Effector memory CD4-positive, alpha-beta T cell (primary cell): Measurements from ENCODE around the gene NAA50.

Experiments used
- DNase-seq, 3 donors: peaks; one replicate each; pipeline ENCODE4 v3.0.0-alpha.2; 2020
- H3K27ac ChIP-seq: 2 replicates; pipeline ENCODE4 v1.7.0; 2013; ENCODE audit warnings: mild to moderate bottlenecking, low read length, moderate library complexity; ENCODE audit not compliant: insufficient read depth, poor library complexity, severe bottlenecking
- H3K27me3 ChIP-seq: replicated peaks from 2 replicates; pipeline ENCODE4 v1.7.0; 2013; ENCODE audit warnings: mild to moderate bottlenecking, low read length; ENCODE audit not compliant: insufficient read depth, control insufficient read depth, poor library complexity, severe bottlenecking
- H3K36me3 ChIP-seq: 2 replicates; pipeline ENCODE4 v1.7.0; 2013; ENCODE audit warnings: mild to moderate bottlenecking, low read length, moderate library complexity; ENCODE audit not compliant: control insufficient read depth, insufficient read depth
- H3K4me1 ChIP-seq: 2 replicates; pipeline ENCODE4 v1.7.0; 2013; ENCODE audit warnings: low read length, mild to moderate bottlenecking; ENCODE audit not compliant: control insufficient read depth, insufficient read depth, poor library complexity, severe bottlenecking
- H3K4me3 ChIP-seq: 2 replicates; pipeline ENCODE4 v1.7.0; 2013; ENCODE audit warnings: low read length, low read depth, mild to moderate bottlenecking; ENCODE audit not compliant: insufficient read depth, poor library complexity, severe bottlenecking
- H3K9me3 ChIP-seq: 2 replicates; pipeline ENCODE4 v1.7.0; 2013; ENCODE audit warnings: mild to moderate bottlenecking, low read length, moderate library complexity; ENCODE audit not compliant: control insufficient read depth

Gene NAA50

DNA sequence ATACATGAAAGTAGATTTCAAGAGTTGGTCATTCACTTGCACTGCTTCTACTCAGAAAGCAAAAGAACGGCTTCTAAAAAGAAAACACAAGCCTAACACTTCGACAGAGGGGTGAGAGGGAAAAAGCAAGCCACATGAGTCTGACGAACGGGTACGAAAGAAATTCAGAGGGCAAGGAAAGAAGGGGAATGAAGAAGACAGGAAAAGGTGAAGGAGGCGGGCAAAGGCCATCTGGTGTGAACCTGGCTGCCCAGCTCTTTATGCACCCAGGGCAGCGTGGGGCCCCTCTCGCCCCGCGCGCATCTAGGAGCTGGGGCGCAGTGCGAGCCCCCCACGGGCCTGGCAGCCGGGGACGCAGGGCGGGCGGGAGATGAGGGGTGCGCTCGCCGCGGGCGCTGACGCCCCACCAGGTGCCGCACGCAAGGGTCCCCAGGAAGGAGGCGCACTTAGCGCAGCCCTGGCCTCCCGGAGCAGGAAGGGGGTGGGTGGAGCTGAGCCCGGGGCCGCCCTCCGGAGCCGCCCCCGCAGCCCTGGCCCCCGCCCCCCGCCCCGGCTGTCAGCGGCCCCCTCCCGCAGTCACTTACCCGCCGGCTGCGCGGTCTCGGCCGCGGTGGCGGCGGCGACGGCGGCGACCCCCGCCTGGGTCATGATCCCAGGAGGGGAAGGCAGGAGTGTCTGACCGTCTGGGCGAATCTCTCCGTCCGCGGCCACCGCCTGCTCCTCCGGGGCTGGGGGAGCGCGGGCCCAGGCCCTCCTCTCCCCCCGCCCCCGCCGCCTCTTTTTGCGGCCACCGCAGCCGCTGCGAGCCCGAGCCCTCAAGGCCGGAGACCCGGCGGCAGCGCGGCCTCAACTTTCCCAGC lies 50.0 kb downstream of the NAA50 start, which contains the start of gene USF3:
TSS of gene USF3 (minus strand) at position 857 of the 860 bp plus-strand sequence. CDS start 21,764 bp downstream, outside the sequence.
- H3K36me3 ChIP-seq = no peaks in the 10 kb centered on the region
- no peaks in the 10 kb centered on the region for H3K27me3 ChIP-seq
- peak; percentile 77 to 79 (median 79) for DNase-seq
- H3K27ac ChIP-seq = peak within 1 kb of the TSS; percentile 97
- H3K4me1 ChIP-seq = no peaks in the 10 kb centered on the region
- H3K9me3 ChIP-seq = no peaks in the 10 kb centered on the region
- H3K4me3 ChIP-seq = peak within 1 kb of the TSS; percentile 73

DNA sequence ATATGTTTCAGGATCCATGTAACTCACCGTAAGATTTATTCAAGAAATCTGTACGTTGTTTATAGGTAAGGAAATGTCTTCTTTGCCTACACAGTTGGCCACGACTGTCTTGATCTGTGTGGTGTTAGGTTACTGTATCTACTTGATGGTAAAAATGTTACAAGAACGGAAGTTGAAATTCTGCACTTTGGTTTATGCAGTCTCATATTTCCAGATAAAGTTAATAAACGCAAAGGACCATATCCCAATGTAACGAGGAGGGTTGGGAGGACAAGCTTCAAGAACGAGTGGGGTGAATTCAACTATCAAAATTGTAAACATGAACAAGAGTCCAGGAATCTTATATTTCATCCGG lies 50.6 kb downstream of the NAA50 start:
- no peaks in the 10 kb centered on the region for H3K27me3 ChIP-seq
- H3K27ac ChIP-seq = peak overlapping the region; percentile 97
- H3K4me3 ChIP-seq = peak overlapping the region; percentile 69
- DNase-seq = no peak
- no peaks in the 10 kb centered on the region for H3K4me1 ChIP-seq
- H3K36me3 ChIP-seq = no peaks in the 10 kb centered on the region
- H3K9me3 ChIP-seq = no peaks in the 10 kb centered on the region

DNA sequence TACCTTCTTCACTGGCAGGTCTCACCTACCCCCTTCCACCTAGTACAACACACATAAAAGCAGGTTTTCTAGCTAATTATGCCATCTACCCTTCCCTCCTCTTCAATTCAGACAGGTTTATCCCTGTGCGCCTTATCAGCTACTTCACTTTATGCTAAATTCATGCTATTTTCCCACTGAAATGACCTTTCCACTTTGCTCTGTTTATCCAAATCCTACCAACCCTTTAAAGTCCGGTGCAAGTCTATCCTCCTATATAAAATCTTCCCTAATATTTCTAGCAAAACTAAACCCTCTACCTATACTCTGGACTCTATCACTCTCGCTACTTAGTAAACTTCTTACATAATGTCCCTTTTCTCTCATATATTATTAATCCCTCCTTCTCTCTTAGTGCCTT lies 55.6 kb downstream of the NAA50 start:
- Histone ChIP-seq H3K4me1 (no peaks in the 10 kb centered on the region), H3K9me3 (no peaks in the 10 kb centered on the region), H3K4me3 (no peak overlapping the region), H3K27me3 (no peaks in the 10 kb centered on the region), H3K36me3 (peaks cover under 1% of the 10 kb centered on the region), H3K27ac (no peak overlapping the region)
- no peak for DNase-seq

DNA sequence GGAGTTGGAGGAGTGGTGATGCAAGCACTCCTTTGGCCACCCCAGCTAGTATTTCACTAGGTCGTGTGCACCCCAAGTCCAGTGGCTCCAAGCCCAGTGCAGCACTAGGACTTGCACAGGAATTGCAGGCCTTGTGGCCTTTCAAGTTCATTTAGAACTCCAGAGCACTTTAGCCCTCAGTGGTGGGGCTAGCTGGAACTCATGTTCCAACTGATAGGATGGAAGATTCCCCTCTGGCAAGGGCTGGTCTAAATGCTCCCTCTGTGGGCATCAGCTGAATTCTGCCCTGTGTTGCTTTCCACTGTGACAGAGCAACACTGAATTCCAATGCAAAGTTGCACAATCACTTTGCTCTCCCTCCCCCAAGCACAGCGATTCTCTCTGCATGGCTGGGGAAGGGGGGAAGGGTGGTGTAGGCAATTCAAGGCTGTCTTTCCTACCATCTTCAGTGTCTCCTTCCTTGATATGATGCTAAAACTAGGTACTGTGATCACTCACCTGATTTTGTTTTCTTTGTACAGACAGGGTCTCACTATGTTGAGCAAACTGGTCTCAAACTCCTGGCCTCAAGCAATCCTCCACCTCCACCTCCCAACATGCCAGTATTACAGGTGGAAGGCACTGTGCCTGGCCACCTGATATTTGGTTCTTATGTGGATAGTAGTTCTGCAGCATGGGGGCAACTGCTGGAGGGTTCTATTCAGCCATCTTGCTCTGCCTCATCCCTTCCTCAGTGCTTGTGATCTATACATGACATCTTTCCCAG lies 59.9 kb downstream of the NAA50 start:
- peaks cover 9% of the 10 kb centered on the region for H3K36me3 ChIP-seq

DNA sequence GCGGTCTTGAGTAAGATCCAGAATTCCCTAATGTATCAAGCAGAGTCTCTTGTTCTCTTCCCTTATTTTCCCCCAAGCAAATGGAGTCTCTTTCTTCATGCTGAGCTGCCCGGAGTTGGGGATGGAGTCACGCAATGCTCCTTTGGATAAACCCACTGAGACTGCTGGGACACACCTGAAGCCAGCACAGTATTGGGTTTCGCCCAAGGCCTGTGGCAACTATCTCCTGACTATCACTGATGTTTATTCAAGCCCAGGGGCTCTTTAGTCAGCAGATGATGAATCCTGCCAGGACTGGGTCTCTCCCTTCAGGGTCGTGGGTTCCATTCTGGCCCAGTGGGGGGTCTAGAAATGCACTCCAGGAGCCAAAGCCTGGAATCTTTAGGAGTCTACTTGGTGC lies 60.9 kb downstream of the NAA50 start:
- H3K4me1 ChIP-seq = no peaks in the 10 kb centered on the region
- no peak overlapping the region for H3K27ac ChIP-seq
- peaks cover 9% of the 10 kb centered on the region for H3K36me3 ChIP-seq
- H3K27me3 ChIP-seq = no peaks in the 10 kb centered on the region
- H3K9me3 ChIP-seq = peaks cover 10% of the 10 kb centered on the region
- no peak overlapping the region for H3K4me3 ChIP-seq
- no peak for DNase-seq

More for the DNA sequence above, 59.9 kb downstream of the NAA50 start:
- Histone ChIP-seq H3K27me3 (no peaks in the 10 kb centered on the region), H3K4me1 (no peaks in the 10 kb centered on the region), H3K9me3 (peaks cover 10% of the 10 kb centered on the region), H3K4me3 (no peak overlapping the region), H3K27ac (no peak overlapping the region)
- no peak for DNase-seq

DNA sequence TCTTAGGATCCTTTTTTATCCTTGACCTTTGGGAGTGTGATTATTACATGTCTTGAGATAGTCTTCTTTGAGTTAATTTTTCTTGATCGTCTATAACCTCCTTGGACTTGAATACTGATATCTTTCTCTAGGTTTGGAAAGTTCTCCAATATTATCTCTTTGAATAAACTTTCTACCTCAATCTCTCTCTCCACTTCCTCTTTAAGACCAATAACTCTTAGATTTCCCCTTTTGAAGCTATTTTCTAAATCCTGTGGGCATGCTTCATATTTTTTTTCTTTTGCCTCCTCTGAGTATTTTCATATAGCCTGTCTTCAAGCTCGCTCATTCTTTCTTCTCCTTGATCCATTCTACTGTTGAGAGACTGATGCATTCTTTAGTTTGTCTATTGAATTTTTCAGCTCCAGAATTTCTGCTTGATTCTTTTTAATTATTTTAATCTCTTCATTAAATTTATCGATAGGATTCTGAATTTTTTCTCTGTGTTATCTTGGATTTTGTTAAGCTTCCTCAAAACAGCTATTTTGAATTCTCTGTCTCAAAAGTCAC lies 61.7 kb downstream of the NAA50 start:
- H3K4me1 ChIP-seq = no peaks in the 10 kb centered on the region
- H3K9me3 ChIP-seq = peaks cover 10% of the 10 kb centered on the region
- H3K27me3 ChIP-seq = no peaks in the 10 kb centered on the region
- H3K4me3 ChIP-seq = no peak overlapping the region
- no peak overlapping the region for H3K27ac ChIP-seq
- DNase-seq = no peak
- H3K36me3 ChIP-seq = peaks cover 9% of the 10 kb centered on the region

DNA sequence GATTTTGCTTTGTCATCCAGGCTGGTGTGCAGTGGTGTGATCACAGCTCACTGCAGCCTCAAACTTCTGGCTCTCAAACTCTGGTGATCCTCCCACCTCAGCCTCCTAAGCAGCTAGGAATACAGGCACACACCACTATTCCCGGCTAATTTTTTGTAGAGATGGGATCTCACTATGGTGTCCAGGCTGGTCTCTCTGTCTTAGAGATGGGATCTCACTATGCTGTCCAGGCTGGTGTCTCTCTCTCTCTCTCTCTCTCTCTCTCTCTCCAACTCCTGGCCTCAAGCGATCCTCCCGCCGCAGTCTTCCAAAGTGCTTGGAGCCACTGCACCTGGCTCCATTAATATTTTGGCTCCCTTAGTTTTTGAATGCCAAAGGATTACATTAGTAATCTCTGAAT lies 67.3 kb downstream of the NAA50 start:
- Histone ChIP-seq H3K4me3 (no peak overlapping the region), H3K27ac (no peak overlapping the region), H3K27me3 (no peaks in the 10 kb centered on the region), H3K4me1 (no peaks in the 10 kb centered on the region), H3K36me3 (peaks cover 25% of the 10 kb centered on the region), H3K9me3 (no peaks in the 10 kb centered on the region)
- DNase-seq = no peak

DNA sequence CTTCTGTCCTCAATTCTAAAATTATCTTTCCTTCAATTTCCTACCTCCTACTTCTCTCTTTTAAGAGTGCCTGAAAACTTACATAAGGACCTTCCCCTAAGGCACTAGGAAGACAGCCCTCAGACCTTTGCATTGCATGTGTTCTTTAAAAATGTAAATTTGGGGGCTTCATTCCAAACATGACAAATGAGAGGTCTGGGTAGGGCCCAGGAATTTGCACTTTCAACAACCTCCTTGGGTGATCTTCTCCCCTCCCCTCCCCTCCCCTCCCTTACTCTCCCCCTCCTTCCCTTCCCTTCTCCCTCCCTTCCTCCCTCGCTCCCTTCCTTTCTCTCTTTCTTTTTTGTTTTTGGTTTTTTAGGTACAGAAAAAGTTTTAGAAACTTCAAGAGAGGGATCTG lies 68.3 kb downstream of the NAA50 start:
- H3K36me3 ChIP-seq = peaks cover 29% of the 10 kb centered on the region
- no peaks in the 10 kb centered on the region for H3K27me3 ChIP-seq
- H3K4me3 ChIP-seq = no peak overlapping the region
- no peak for DNase-seq
- H3K4me1 ChIP-seq = no peaks in the 10 kb centered on the region
- no peaks in the 10 kb centered on the region for H3K9me3 ChIP-seq
- no peak overlapping the region for H3K27ac ChIP-seq

DNA sequence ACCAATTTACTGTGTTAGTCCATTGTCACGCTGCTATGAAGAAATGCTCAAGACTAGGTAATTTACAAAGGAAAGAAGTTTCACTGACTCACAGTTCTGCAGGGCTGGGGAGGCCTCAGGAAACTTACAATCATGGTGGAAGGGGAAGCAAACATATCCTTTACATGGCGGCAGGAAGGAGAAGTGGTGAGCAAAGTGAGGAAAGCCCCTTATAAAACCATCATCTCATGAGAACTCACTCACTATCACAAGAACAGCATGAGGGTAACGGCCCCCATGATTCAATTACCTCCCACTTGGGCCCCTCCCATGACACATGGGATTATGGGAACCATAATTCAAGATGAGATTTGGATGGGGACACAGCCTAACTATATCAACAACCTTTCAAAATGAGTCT lies 69.8 kb downstream of the NAA50 start:
- H3K27me3 ChIP-seq = no peaks in the 10 kb centered on the region
- peaks cover 29% of the 10 kb centered on the region for H3K36me3 ChIP-seq
- no peak for DNase-seq
- no peak overlapping the region for H3K4me3 ChIP-seq
- no peaks in the 10 kb centered on the region for H3K9me3 ChIP-seq
- H3K4me1 ChIP-seq = no peaks in the 10 kb centered on the region
- H3K27ac ChIP-seq = no peak overlapping the region

DNA sequence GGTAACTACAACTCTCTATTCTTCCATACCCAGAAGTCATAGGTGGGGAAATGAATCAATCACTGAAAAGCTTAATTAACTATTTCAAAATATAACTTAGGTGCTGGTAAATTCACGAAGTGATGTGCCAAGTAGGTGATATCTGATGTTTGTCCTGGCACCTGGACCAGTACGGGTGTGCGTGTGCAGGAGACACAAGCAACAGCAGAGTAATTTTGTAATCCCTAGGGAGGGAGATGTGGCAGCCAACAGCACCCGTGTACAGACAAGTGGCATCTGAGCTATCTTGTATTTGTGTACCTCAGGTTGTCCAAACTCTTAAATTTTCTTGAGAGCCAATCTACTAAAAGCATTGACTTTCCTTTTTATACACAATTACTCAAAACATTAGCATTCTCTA lies 72.5 kb downstream of the NAA50 start:
- peaks cover 32% of the 10 kb centered on the region for H3K36me3 ChIP-seq
- no peak overlapping the region for H3K4me3 ChIP-seq
- no peaks in the 10 kb centered on the region for H3K4me1 ChIP-seq
- no peak overlapping the region for H3K27ac ChIP-seq
- no peak for DNase-seq
- no peaks in the 10 kb centered on the region for H3K27me3 ChIP-seq
- no peaks in the 10 kb centered on the region for H3K9me3 ChIP-seq
